ENCODE data around the gene ANKRD7.

DNA sequence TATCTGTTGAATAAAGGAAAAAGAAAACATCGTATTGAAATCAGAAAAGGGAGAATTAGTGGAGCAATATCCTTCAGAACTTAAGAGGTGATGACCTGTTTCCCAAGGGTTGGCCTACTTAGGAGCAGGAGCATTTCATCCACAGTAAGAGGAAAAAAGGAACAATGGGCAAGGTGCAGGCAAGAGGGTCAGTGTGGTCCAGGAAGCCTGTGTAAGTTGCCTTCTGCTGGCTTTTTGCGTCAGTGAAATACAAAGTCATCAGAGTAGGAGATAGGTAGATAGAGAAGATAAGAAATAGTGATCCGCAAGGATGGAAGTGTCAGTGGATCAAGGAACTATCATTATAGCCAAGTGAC, 5.4 kb upstream of the ANKRD7 start:
- TF ChIP-seq, protein P1, sequence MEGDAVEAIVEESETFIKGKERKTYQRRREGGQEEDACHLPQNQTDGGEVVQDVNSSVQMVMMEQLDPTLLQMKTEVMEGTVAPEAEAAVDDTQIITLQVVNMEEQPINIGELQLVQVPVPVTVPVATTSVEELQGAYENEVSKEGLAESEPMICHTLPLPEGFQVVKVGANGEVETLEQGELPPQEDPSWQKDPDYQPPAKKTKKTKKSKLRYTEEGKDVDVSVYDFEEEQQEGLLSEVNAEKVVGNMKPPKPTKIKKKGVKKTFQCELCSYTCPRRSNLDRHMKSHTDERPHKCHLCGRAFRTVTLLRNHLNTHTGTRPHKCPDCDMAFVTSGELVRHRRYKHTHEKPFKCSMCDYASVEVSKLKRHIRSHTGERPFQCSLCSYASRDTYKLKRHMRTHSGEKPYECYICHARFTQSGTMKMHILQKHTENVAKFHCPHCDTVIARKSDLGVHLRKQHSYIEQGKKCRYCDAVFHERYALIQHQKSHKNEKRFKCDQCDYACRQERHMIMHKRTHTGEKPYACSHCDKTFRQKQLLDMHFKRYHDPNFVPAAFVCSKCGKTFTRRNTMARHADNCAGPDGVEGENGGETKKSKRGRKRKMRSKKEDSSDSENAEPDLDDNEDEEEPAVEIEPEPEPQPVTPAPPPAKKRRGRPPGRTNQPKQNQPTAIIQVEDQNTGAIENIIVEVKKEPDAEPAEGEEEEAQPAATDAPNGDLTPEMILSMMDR (IDR thresholded peaks at IDR 0.05): no peak
- no peak for TF ChIP-seq POLR2A (IDR thresholded peaks at IDR 0.05; ENCODE audit: low read depth)
- no peak for TF ChIP-seq POLR2AphosphoS5 (IDR thresholded peaks at IDR 0.05)
- no peak for TF ChIP-seq EP300 (IDR thresholded peaks at IDR 0.05)

Data from esophagus muscularis mucosa (tissue), 4 donors.